Testis (tissue), 3 donors: ENCODE results near the gene IKZF3. TPM values are rescaled to one million over a fixed set of nuclear protein-coding genes. Genes with fewer than 3 reads are reported as not detected.

Source experiments
- DNase-seq: peaks from one replicate; pipeline ENCODE4 v3.0.0-alpha.2; 2019
- H3K27ac ChIP-seq, 2 donors: fragments of 200-600 bp; sonication (generic); one replicate each; pipeline ENCODE4 v1.5.1; 2019
- H3K27me3 ChIP-seq: fragments of 200-600 bp; sonication (generic); one replicate; pipeline ENCODE4 v1.5.1; 2019
- H3K36me3 ChIP-seq: fragments of 200-600 bp; sonication (generic); one replicate; pipeline ENCODE4 v1.5.1; 2017; ENCODE audit warnings: low read depth; ENCODE audit errors: missing control alignments
- H3K4me1 ChIP-seq: fragments of 200-600 bp; sonication (generic); one replicate; pipeline ENCODE4 v1.5.1; 2019
- H3K4me3 ChIP-seq, 2 donors: fragments of 200-600 bp; sonication (generic); one replicate each; pipeline ENCODE4 v1.5.1; 2017 to 2019
- H3K9me3 ChIP-seq: fragments of 200-600 bp; sonication (generic); one replicate; pipeline ENCODE4 v1.5.1; 2017
- CTCF ChIP-seq, 3 experiments: fragments of 450-650 bp in 2 of 3; fragments of 200-600 bp in 1 of 3; sonication (generic) in 1 of 3; IDR thresholded peaks; one replicate each; pipeline ENCODE4 v1.5.1; 2016 to 2019; ENCODE audit warnings: antibody characterized with exemption in 3 of 3, mild to moderate bottlenecking in 2 of 3, moderate library complexity in 1 of 3
- POLR2A ChIP-seq: fragments of 450-650 bp; IDR thresholded peaks from one replicate; pipeline ENCODE4 v1.6.1; 2017; ENCODE audit warnings: antibody characterized with exemption, mild to moderate bottlenecking, moderate library complexity
- WGBS, 2 donors: methylation state at CpG; one replicate each; pipeline ENCODE4 v1.1.5; 2018; 5-methylcytosine and 5-hydroxymethylcytosine counted together
- intact Hi-C: fragments of 100-400 bp; cut with DNase I; formaldehyde crosslinking; loops from one replicate; pipeline ENCODE4 v1.15.1; 2023; ENCODE audit warnings: low total_unique reads
- polyA plus RNA-seq: library from polyadenylated mRNA; stranded (reverse); fragments of 350-450 nt; fragmentation: Illumina TruSeq; extraction: RNeasy Lipid Tissue Mini Kit (QIAGEN cat#74804); gene quantifications from one replicate; pipeline ENCODE4 v1.2.3, GENCODE V29; 2014; ENCODE audit warnings: low read depth, low replicate concordance; ENCODE audit not compliant: insufficient read depth
- total RNA-seq, 2 donors: library from RNA; depleted of rRNA; stranded (reverse); fragments of >200 nt; gene quantifications; one replicate each; pipeline ENCODE4 v1.2.3, GENCODE V29; 2016

Gene IKZF3
- total and polyA plus RNA-seq, 3 donors from 2014 or later, result 1.9 to 3.8 (median 3.4) TPM

- DNase-seq, result no peak
- no peaks in the 10 kb centered on the region for H3K9me3 ChIP-seq
- intact Hi-C loops, result no loop called here
- no peak for TF ChIP-seq POLR2A
- TF ChIP-seq CTCF (IDR thresholded peaks at IDR 0.05), result no peak
- H3K4me1 ChIP-seq, result peaks cover 20% of the 10 kb centered on the region
- H3K36me3 ChIP-seq, result no peaks in the 10 kb centered on the region
- WGBS, 2 donors, result 87% methylated on average over 4 of the region's 4 CpGs
- no peak overlapping the region for H3K4me3 ChIP-seq
- H3K27ac ChIP-seq, result no peak overlapping the region
- no peaks in the 10 kb centered on the region for H3K27me3 ChIP-seq
These were observed 106.9 kb downstream of the IKZF3 start for GRCh38 chr17:39757176-39757662.

- no peak overlapping the region for H3K4me3 ChIP-seq
- H3K4me1 ChIP-seq, result peaks cover 26% of the 10 kb centered on the region
- no peaks in the 10 kb centered on the region for H3K36me3 ChIP-seq
- no peaks in the 10 kb centered on the region for H3K9me3 ChIP-seq
- no peak overlapping the region for H3K27ac ChIP-seq
- no peaks in the 10 kb centered on the region for H3K27me3 ChIP-seq
- TF ChIP-seq CTCF (IDR thresholded peaks at IDR 0.05) (no peak), POLR2A (no peak)
- 55 to 59% methylated on average over 6 to 7 of the region's 7 CpGs for WGBS, 2 donors
- DNase-seq, result no peak
- intact Hi-C loops, result no loop called here
These were observed 107.6 kb downstream of the IKZF3 start for GRCh38 chr17:39756380-39757079.

GRCh38 chr17:39755554-39756379 lies 108.3 kb downstream of the IKZF3 start:
- intact Hi-C loops, result no loop called here
- whole genome bisulfite sequencing, 2 donors, result 64 to 69% methylated on average over 13 to 18 of the region's 18 CpGs
- peak overlapping the region in 1 of 2 donors; percentile 90 for H3K27ac ChIP-seq

GRCh38 chr17:39754958-39755553 lies 109.1 kb downstream of the IKZF3 start:
- H3K27me3 ChIP-seq, result no peaks in the 10 kb centered on the region
- no peaks in the 10 kb centered on the region for H3K36me3 ChIP-seq
- no peak for TF ChIP-seq CTCF (IDR thresholded peaks at IDR 0.05)
- no peak for TF ChIP-seq POLR2A
- intact Hi-C loops, result no loop called here
- DNase-seq, result peak; percentile 42
- H3K4me3 ChIP-seq, result peak overlapping the region; percentile 65 to 74
- no peaks in the 10 kb centered on the region for H3K9me3 ChIP-seq
- WGBS, 2 donors, result 25 to 26% methylated on average over 11 to 21 of the region's 21 CpGs
- H3K27ac ChIP-seq, result peak overlapping the region; percentile 34 to 90
- H3K4me1 ChIP-seq, result peaks cover 31% of the 10 kb centered on the region

More at GRCh38 chr17:39755554-39756379, 108.3 kb downstream of the IKZF3 start:
- Histone ChIP-seq H3K36me3 (no peaks in the 10 kb centered on the region), H3K4me1 (peaks cover 27% of the 10 kb centered on the region), H3K27me3 (no peaks in the 10 kb centered on the region), H3K4me3 (no peak overlapping the region), H3K9me3 (no peaks in the 10 kb centered on the region)
- no peak for DNase-seq
- TF ChIP-seq CTCF (IDR thresholded peaks at IDR 0.05) (no peak), POLR2A (no peak)
